GM19395 (cell line): ENCODE results near the gene ST3GAL3.
"Not testable (repeated sequence)": the region's sequence is repeated elsewhere in the genome, so short reads cannot be mapped to it uniquely, and the experiment has no call there.

Source experiments
- ATAC-seq: cut with Tn5 transposase; IDR thresholded peaks from one replicate; pipeline ENCODE4 v1.9.1; 2021; ENCODE audit warnings: mild to moderate bottlenecking, moderate library complexity; ENCODE audit not compliant: unreplicated experiment

The ST3GAL3 gene

GRCh38 chr1:43754892-43755291 is 47.6 kb downstream of the ST3GAL3 start:
- ATAC-seq = no peak

- no peak for ATAC-seq
These were observed 50.2 kb downstream of the ST3GAL3 start for GRCh38 chr1:43757343-43758053.

GRCh38 chr1:43760745-43761317 is 53.5 kb downstream of the ST3GAL3 start:
- ATAC-seq = no peak

GRCh38 chr1:43763497-43763973 is 56.2 kb downstream of the ST3GAL3 start:
- ATAC-seq = no peak

- no peak for ATAC-seq
These were observed 57.2 kb downstream of the ST3GAL3 start for GRCh38 chr1:43764581-43764980.

- no peak for ATAC-seq
These were observed 58.9 kb downstream of the ST3GAL3 start for GRCh38 chr1:43766086-43766784.

- no peak for ATAC-seq
These were observed 59.6 kb downstream of the ST3GAL3 start for GRCh38 chr1:43766818-43767525.

- no peak for ATAC-seq
These were observed 60.8 kb downstream of the ST3GAL3 start for GRCh38 chr1:43768168-43768567.

GRCh38 chr1:43769350-43769908 is 62.1 kb downstream of the ST3GAL3 start:
- no peak for ATAC-seq

- ATAC-seq = no peak
These were observed 62.8 kb downstream of the ST3GAL3 start for GRCh38 chr1:43770111-43770510.

- ATAC-seq = no peak
These were observed 65.6 kb downstream of the ST3GAL3 start for GRCh38 chr1:43772978-43773377.

- ATAC-seq = no peak
These were observed 66.5 kb downstream of the ST3GAL3 start for GRCh38 chr1:43773821-43774220.

GRCh38 chr1:43774359-43774758 is 67.0 kb downstream of the ST3GAL3 start:
- no peak for ATAC-seq

- ATAC-seq = no peak
These were observed 68.9 kb downstream of the ST3GAL3 start for GRCh38 chr1:43776043-43776761.

GRCh38 chr1:43777916-43778315 is 70.6 kb downstream of the ST3GAL3 start:
- not testable (repeated sequence) for ATAC-seq

GRCh38 chr1:43779266-43779665 is 71.9 kb downstream of the ST3GAL3 start:
- no peak for ATAC-seq

GRCh38 chr1:43779805-43780403 is 72.6 kb downstream of the ST3GAL3 start:
- no peak for ATAC-seq

GRCh38 chr1:43781574-43781973 is 74.2 kb downstream of the ST3GAL3 start:
- no peak for ATAC-seq

GRCh38 chr1:43783096-43783670 is 75.8 kb downstream of the ST3GAL3 start:
- no peak for ATAC-seq
